Activated gamma-delta T cell treated with anti-CD3 and anti-CD28 coated beads, Interleukin-2, amount 50 U/mL, for 16 hours (primary cell): Measurements from ENCODE around the gene PCBD1.

ENCODE experiments used
- DNase-seq: peaks from one replicate; pipeline ENCODE4 v3.0.0-alpha.2; 2020; ENCODE audit warnings: low read depth

The PCBD1 gene

DNA sequence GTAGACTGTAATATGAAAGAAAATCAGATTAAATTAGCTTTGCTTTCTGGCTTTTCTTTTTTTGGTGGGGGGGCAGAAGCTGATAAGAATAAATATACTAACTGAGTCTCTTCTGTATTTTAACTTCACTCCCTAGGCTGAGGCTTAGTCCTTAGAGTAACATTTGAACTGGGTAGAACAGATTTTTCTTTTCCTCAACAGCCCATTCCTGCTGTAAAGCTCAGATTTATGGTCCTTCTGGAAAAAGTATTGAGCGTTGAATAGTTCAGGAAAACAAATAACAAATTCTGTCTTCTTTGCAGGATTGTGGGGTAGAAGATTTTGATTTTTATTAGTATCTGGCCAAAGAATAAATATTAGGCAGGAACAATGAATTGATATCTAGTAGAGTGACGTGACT is 54.8 kb downstream of the PCBD1 start:
- DNase-seq = no peak
